A673 (cell line): ENCODE measurements around the gene APOL5. TPM values are rescaled to one million over a fixed set of nuclear protein-coding genes. Genes with fewer than 3 reads are reported as not detected.

ENCODE experiments used
- BruUV-seq: library from RNA; stranded (reverse); fragments of 400-500 nt; replicated peaks from 2 replicates; lab custom pipeline; 2021; lab: Mats Ljungman, UMichigan
- CTCF ChIA-PET: fragments of 300-600 bp; sonication (Branson Sonifier 250); formaldehyde crosslinking; loops from one replicate; lab custom pipeline; 2022; ENCODE audit warnings: antibody characterized with exemption; lab: Charles Lee
- POLR2A ChIA-PET: fragments of 300-600 bp; sonication (Branson Sonifier 250); formaldehyde crosslinking; loops from one replicate; lab custom pipeline; 2022; ENCODE audit warnings: antibody characterized with exemption; ENCODE audit not compliant: low non-redundant PET; lab: Charles Lee
- DNase-seq: peaks from one replicate; pipeline ENCODE4 v3.0.0-alpha.2; 2015; ENCODE audit warnings: low spot score
- H3K27ac ChIP-seq: fragments of 200-600 bp; sonication (generic); 2 replicates; pipeline ENCODE4 v1.5.1; 2016; ENCODE audit warnings: mixed run types, low read depth, mild to moderate bottlenecking, mixed read lengths, antibody characterized with exemption, low read length; ENCODE audit not compliant: poor library complexity, severe bottlenecking
- H3K27me3 ChIP-seq: fragments of 200-600 bp; sonication (generic); replicated peaks from 2 replicates; pipeline ENCODE4 v1.6.1; 2017; ENCODE audit warnings: mixed run types, low read depth, mild to moderate bottlenecking, mixed read lengths, antibody characterized with exemption, low read length; ENCODE audit not compliant: insufficient read depth, poor library complexity
- H3K36me3 ChIP-seq: fragments of 200-600 bp; sonication (generic); 2 replicates; pipeline ENCODE4 v1.6.1; 2016; ENCODE audit warnings: mixed run types, mild to moderate bottlenecking, mixed read lengths, antibody characterized with exemption, low read length; ENCODE audit not compliant: insufficient read depth, poor library complexity, severe bottlenecking
- H3K4me1 ChIP-seq: fragments of 200-600 bp; sonication (generic); 2 replicates; pipeline ENCODE4 v1.6.1; 2017; ENCODE audit warnings: mixed run types, mild to moderate bottlenecking, mixed read lengths, antibody characterized with exemption, low read length; ENCODE audit not compliant: insufficient read depth, poor library complexity, severe bottlenecking
- H3K4me3 ChIP-seq: fragments of 200-600 bp; sonication (generic); 2 replicates; pipeline ENCODE4 v1.5.1; 2016; ENCODE audit warnings: low read depth, mixed run types, mild to moderate bottlenecking, mixed read lengths, low read length; ENCODE audit not compliant: poor library complexity, severe bottlenecking
- H3K9me3 ChIP-seq: fragments of 200-600 bp; sonication (generic); 2 replicates; pipeline ENCODE4 v1.6.1; 2016; ENCODE audit warnings: mixed run types, low read depth, mild to moderate bottlenecking, mixed read lengths, antibody characterized with exemption, low read length; ENCODE audit not compliant: poor library complexity, severe bottlenecking
- EZH2 ChIP-seq: fragments of 200-600 bp; sonication (generic); IDR thresholded peaks from 2 replicates; pipeline ENCODE4 v1.6.1; 2017; ENCODE audit warnings: borderline replicate concordance, low read depth, mild to moderate bottlenecking, mixed read lengths, antibody characterized with exemption, low read length; ENCODE audit not compliant: poor library complexity, severe bottlenecking
- intact Hi-C: fragments of 100-400 bp; cut with micrococcal nuclease; formaldehyde crosslinking; loops from one replicate; pipeline ENCODE4 v1.10.0; 2022; ENCODE audit not compliant: unreplicated experiment
- total RNA-seq: library from RNA; stranded (reverse); gene quantifications from 2 replicates; pipeline ENCODE4 v1.2.3, GENCODE V29; 2021
- TF ChIP-seq, protein P1 (sequence below): fragments of 300-800, 200-600 bp; sonication (generic); conservative IDR thresholded peaks from 2 replicates; pipeline ENCODE4 v1.5.1; 2017; ENCODE audit warnings: low read depth, mild to moderate bottlenecking, antibody characterized with exemption, low read length, moderate library complexity, mixed read lengths

Gene APOL5
- total RNA-seq, 1 experiment from 2014 or later = not detected

DNA sequence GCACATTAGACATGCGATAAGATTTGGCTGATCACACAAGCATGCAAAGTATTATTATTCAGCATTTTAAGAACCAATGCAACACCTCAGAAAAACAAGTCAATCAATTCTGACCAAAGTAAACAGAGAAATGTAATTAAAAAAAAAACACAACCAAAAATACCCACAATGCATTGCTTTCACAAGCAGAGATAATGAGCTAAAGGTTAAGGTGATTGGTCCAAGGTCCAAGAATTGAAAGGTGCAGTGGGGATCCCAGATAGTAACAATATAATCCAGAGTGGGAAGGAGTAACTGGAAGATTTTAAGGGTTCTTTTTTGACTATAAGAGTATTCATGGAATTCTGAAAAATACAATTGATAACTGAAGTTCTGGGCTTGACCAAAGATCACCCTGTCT, 39.0 kb downstream of the APOL5 start:
- CTCF ChIA-PET = no interaction called here
- Histone ChIP-seq H3K9me3 (no peaks in the 10 kb centered on the region), H3K27me3 (no peaks in the 10 kb centered on the region), H3K27ac (no peak overlapping the region), H3K36me3 (peaks cover 43% of the 10 kb centered on the region), H3K4me1 (peaks cover 6% of the 10 kb centered on the region), H3K4me3 (no peak overlapping the region)
- DNase-seq = no peak
- intact Hi-C loops = no loop called here
- BruUV-seq = no TSS peak
- no peak for TF ChIP-seq EZH2
- TF ChIP-seq, protein P1, sequence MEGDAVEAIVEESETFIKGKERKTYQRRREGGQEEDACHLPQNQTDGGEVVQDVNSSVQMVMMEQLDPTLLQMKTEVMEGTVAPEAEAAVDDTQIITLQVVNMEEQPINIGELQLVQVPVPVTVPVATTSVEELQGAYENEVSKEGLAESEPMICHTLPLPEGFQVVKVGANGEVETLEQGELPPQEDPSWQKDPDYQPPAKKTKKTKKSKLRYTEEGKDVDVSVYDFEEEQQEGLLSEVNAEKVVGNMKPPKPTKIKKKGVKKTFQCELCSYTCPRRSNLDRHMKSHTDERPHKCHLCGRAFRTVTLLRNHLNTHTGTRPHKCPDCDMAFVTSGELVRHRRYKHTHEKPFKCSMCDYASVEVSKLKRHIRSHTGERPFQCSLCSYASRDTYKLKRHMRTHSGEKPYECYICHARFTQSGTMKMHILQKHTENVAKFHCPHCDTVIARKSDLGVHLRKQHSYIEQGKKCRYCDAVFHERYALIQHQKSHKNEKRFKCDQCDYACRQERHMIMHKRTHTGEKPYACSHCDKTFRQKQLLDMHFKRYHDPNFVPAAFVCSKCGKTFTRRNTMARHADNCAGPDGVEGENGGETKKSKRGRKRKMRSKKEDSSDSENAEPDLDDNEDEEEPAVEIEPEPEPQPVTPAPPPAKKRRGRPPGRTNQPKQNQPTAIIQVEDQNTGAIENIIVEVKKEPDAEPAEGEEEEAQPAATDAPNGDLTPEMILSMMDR = no peak
- POLR2A ChIA-PET = no interaction called here

DNA sequence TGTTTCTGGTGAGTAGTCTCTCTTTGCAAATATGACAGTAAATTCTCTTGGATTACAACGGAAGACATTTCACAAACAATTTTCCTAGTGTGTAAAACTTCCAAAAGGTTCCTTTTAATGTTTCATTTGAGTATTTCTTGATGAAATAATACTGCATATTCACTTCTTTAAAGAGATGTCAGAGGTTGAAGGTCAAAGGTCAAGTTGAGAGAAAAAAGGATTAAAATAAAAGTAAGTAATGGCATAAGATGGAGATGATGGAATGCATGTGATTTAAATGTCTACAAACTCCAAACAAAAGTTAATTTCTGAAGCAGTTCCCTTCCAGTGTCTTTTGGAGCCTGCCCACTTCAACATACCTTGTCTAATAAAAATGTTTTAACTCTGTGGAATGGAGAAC, 40.7 kb downstream of the APOL5 start:
- peaks cover 2% of the 10 kb centered on the region for H3K4me1 ChIP-seq
- peaks cover 43% of the 10 kb centered on the region for H3K36me3 ChIP-seq
- H3K27ac ChIP-seq = no peak overlapping the region
- BruUV-seq = no TSS peak
- ChIA-PET CTCF (no interaction called here), POLR2A (no interaction called here)
- TF ChIP-seq, protein P1 = no peak
- TF ChIP-seq EZH2 = no peak
- H3K9me3 ChIP-seq = no peaks in the 10 kb centered on the region
- H3K4me3 ChIP-seq = no peak overlapping the region
- no peaks in the 10 kb centered on the region for H3K27me3 ChIP-seq
- DNase-seq = no peak
- intact Hi-C loops = no loop called here

DNA sequence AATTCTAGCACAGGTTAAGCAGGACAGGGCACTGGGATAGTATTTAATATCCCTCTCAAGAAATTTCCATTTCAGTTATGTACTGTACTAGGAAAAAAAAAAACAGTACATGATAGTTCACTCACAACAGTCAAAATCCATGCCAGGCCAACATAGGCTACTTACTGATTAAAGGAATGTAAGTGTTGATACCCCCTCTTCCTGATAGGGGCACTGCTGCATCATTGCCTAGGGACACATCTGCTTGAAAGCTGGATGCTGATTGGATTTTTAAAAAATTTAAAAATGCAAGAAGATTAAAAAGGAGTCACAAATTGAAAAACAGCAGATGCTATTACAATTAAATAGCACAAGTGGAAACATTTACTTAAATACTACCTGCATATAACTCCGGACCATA, 43.4 kb downstream of the APOL5 start:
- POLR2A ChIA-PET = interaction anchor here (0.6 kb wide), 1 partner anchor 457 kb away, joined by 3 read pairs; no protein-coding TSS in a partner anchor
- Histone ChIP-seq H3K27me3 (no peaks in the 10 kb centered on the region), H3K4me3 (no peak overlapping the region), H3K27ac (no peak overlapping the region), H3K36me3 (peaks cover 36% of the 10 kb centered on the region), H3K4me1 (no peaks in the 10 kb centered on the region), H3K9me3 (no peaks in the 10 kb centered on the region)
- no TSS peak for BruUV-seq
- no peak for TF ChIP-seq EZH2
- TF ChIP-seq, protein P1 = peak; percentile 63
- intact Hi-C loops = loop anchor here (2.0 to 10.0 kb wide), 3 partner anchors 160 to 364 kb away; no protein-coding TSS in a partner anchor
- DNase-seq = peak; percentile 58
- CTCF ChIA-PET = interaction anchor here (1.1 kb wide), 1 partner anchor 78 kb away, joined by 5 read pairs; no protein-coding TSS in a partner anchor
